MCF 10A (cell line): ENCODE results near the gene IGFLR1. TPM values are rescaled to one million over a fixed set of nuclear protein-coding genes. Genes with fewer than 3 reads are reported as not detected.
"Not testable (repeated sequence)": the region's sequence is repeated elsewhere in the genome, so short reads cannot be mapped to it uniquely, and the experiment has no call there.

Experiments used
- BruUV-seq: library from RNA; stranded (reverse); fragments of 400-500 nt; replicated peaks from 2 replicates; lab custom pipeline; 2021; lab: Mats Ljungman, UMichigan
- CTCF ChIA-PET: fragments of 300-600 bp; sonication (Branson Sonifier 250); formaldehyde crosslinking; extraction: SDS; loops from one replicate; lab custom pipeline; 2021; ENCODE audit warnings: antibody characterized with exemption, inconsistent platforms; lab: Yijun Ruan, JAX
- POLR2A ChIA-PET: fragments of 300-600, 350-650 bp; sonication (Branson Sonifier 250); formaldehyde crosslinking; extraction: SDS; loops from one replicate; lab custom pipeline; 2020; ENCODE audit warnings: antibody characterized with exemption, inconsistent platforms; lab: Yijun Ruan, JAX
- DNase-seq: peaks from one replicate; pipeline ENCODE4 v3.0.0-alpha.2; 2018; ENCODE audit not compliant: unreplicated experiment
- H3K27ac Mint-ChIP-seq: one replicate; pipeline ENCODE4 v1.8.0; 2022; ENCODE audit warnings: mild to moderate bottlenecking, low read depth, mixed read lengths; ENCODE audit not compliant: unreplicated experiment
- H3K27me3 Mint-ChIP-seq: one replicate; pipeline ENCODE4 v1.8.0; 2022; ENCODE audit warnings: mixed read lengths; ENCODE audit not compliant: insufficient read depth, unreplicated experiment
- H3K36me3 Mint-ChIP-seq: one replicate; pipeline ENCODE4 v1.8.0; 2022; ENCODE audit warnings: mild to moderate bottlenecking, moderate library complexity, mixed read lengths; ENCODE audit not compliant: insufficient read depth, unreplicated experiment
- H3K4me1 Mint-ChIP-seq: one replicate; pipeline ENCODE4 v1.8.0; 2022; ENCODE audit warnings: mixed read lengths; ENCODE audit not compliant: insufficient read depth, unreplicated experiment
- H3K4me3 Mint-ChIP-seq: one replicate; pipeline ENCODE4 v1.8.0; 2022; ENCODE audit warnings: mild to moderate bottlenecking, moderate library complexity, mixed read lengths; ENCODE audit not compliant: unreplicated experiment
- H3K9me3 Mint-ChIP-seq: one replicate; pipeline ENCODE4 v1.8.0; 2022; ENCODE audit warnings: mixed read lengths; ENCODE audit not compliant: unreplicated experiment
- intact Hi-C: fragments of 100-400 bp; cut with micrococcal nuclease; formaldehyde crosslinking; loops from 2 replicates; pipeline ENCODE4 v1.14.1; 2022
- total RNA-seq: library from RNA; stranded (reverse); gene quantifications from 2 replicates; pipeline ENCODE4 v1.2.3, GENCODE V29; 2022
- TF ChIP-seq, protein P1 (sequence below): fragments of 200-600 bp; IDR thresholded peaks from one replicate; pipeline ENCODE4 v1.8.0; 2022; ENCODE audit warnings: antibody characterized with exemption, mild to moderate bottlenecking; ENCODE audit not compliant: unreplicated experiment

IGFLR1 gene
- total RNA-seq, 1 experiment from 2014 or later = 4.2 TPM

DNA sequence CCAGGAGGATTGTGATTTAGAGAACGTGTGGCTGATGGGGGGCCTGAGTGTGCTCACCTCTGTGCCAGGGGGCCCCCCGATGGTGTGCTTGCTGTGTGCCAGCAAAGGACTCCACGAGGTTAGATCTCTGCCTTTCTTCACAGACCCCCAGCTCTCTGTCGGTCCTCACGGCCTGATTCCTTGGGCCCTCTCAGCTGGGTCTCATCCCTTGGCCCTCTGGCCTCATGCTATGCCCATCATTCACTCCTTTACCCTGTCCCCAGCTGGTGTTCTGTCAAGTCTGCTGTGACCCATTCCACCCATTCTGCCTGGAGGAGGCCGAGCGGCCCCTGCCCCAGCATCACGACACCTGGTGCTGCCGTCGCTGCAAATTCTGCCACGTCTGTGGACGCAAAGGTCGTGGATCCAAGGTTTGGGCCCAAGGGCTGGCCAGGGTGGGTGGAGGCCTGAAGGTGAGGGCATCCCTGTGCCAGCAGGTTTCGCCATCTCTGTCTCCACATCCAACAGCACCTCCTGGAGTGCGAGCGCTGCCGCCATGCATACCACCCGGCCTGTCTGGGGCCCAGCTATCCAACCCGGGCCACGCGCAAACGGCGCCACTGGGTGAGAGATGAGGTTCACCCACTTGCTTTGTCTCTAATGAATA is 16.9 kb downstream of the IGFLR1 start:
- intact Hi-C loops = no loop called here
- DNase-seq = no peak
- CTCF ChIA-PET = no interaction called here
- Mint-ChIP-seq H3K27ac (peak overlapping the region; percentile 53), H3K4me1 (peaks cover under 1% of the 10 kb centered on the region), H3K4me3 (no peak overlapping the region), H3K9me3 (no peaks in the 10 kb centered on the region), H3K27me3 (no peaks in the 10 kb centered on the region), H3K36me3 (peaks cover 93% of the 10 kb centered on the region)
- TF ChIP-seq, protein P1, sequence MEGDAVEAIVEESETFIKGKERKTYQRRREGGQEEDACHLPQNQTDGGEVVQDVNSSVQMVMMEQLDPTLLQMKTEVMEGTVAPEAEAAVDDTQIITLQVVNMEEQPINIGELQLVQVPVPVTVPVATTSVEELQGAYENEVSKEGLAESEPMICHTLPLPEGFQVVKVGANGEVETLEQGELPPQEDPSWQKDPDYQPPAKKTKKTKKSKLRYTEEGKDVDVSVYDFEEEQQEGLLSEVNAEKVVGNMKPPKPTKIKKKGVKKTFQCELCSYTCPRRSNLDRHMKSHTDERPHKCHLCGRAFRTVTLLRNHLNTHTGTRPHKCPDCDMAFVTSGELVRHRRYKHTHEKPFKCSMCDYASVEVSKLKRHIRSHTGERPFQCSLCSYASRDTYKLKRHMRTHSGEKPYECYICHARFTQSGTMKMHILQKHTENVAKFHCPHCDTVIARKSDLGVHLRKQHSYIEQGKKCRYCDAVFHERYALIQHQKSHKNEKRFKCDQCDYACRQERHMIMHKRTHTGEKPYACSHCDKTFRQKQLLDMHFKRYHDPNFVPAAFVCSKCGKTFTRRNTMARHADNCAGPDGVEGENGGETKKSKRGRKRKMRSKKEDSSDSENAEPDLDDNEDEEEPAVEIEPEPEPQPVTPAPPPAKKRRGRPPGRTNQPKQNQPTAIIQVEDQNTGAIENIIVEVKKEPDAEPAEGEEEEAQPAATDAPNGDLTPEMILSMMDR = no peak
- BruUV-seq = no TSS peak
- POLR2A ChIA-PET = no interaction called here

DNA sequence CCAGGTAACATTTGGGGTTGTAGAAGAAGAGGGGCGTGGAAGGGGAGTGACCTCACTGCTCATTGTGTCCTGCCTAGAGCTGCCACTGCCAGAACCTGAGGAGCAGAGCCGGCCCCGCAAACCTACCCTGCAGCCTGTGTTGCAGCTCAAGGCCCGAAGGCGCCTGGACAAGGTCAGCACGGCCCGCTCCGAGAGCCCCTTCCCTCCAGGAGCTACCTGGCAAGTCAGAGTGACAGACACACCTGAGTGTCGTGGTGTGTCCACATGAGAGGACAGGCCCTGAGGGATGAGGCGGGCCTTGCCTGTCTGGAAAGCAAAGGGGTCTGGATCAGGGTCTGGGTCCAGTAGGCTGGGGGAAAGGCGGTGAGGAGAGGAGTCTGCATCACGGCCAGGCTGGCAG is 17.7 kb downstream of the IGFLR1 start:
- Mint-ChIP-seq H3K4me1 (peaks cover 7% of the 10 kb centered on the region), H3K27me3 (no peaks in the 10 kb centered on the region), H3K36me3 (peaks cover 92% of the 10 kb centered on the region), H3K27ac (no peak overlapping the region), H3K4me3 (no peak overlapping the region), H3K9me3 (no peaks in the 10 kb centered on the region)
- intact Hi-C loops = no loop called here
- DNase-seq = no peak
- TF ChIP-seq, protein P1 = no peak
- POLR2A ChIA-PET = no interaction called here
- CTCF ChIA-PET = no interaction called here
- BruUV-seq = no TSS peak

DNA sequence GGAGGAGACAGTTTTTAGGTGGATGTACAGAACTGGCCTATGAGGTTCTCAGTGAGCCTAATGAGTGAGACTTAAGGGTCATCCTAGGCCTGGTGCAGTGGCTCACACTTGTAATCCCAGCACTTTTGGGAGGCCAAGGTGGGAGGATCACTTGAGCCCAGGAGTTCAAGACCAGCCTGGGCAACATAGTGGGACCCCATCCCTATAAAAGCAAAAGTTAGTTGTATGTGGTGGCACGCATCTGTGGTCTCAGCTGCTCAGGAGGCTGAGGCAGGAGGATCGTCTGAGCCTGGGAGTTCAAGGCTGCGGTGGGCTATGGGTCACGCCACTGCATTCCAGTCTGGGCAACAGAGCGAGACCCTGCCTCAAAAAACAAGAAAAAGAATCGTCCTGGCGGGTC is 18.1 kb downstream of the IGFLR1 start:
- POLR2A ChIA-PET, H3K9me3 Mint-ChIP-seq: not testable (repeated sequence)

DNA sequence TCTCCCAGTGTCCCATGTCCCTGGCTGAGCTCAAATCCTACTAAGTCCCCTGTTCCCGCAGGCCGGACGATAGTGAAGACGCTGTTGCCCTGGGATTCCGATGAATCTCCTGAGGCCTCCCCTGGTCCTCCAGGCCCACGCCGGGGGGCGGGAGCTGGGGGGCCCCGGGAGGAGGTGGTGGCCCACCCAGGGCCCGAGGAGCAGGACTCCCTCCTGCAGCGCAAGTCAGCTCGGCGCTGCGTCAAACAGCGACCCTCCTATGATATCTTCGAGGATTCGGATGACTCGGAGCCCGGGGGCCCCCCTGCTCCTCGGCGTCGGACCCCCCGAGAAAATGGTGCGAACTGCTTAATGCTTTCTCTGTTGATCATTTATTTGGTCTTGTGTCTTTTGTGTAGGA is 18.6 kb downstream of the IGFLR1 start:
- Mint-ChIP-seq H3K27ac (no peak overlapping the region), H3K36me3 (peaks cover 83% of the 10 kb centered on the region), H3K9me3 (no peaks in the 10 kb centered on the region), H3K27me3 (no peaks in the 10 kb centered on the region), H3K4me3 (no peak overlapping the region), H3K4me1 (peaks cover 11% of the 10 kb centered on the region)
- BruUV-seq = no TSS peak
- TF ChIP-seq, protein P1 = no peak
- DNase-seq = no peak
- intact Hi-C loops = no loop called here
- POLR2A ChIA-PET = interaction anchor here (0.7 kb wide), 1 partner anchor 17 kb away, joined by 3 read pairs; no protein-coding TSS in a partner anchor
- CTCF ChIA-PET = interaction anchor here (0.6 to 0.8 kb wide), 3 partner anchors 64 to 207 kb away, joined by 4 read pairs; no protein-coding TSS in a partner anchor

More for the DNA sequence above, 18.1 kb downstream of the IGFLR1 start:
- peaks cover 88% of the 10 kb centered on the region for H3K36me3 Mint-ChIP-seq
- peaks cover 11% of the 10 kb centered on the region for H3K4me1 Mint-ChIP-seq
- H3K4me3 Mint-ChIP-seq, DNase-seq, BruUV-seq, H3K27me3 Mint-ChIP-seq, H3K27ac Mint-ChIP-seq, intact Hi-C loops: not testable (repeated sequence)
- CTCF ChIA-PET = interaction anchor here (0.6 to 0.8 kb wide), 2 partner anchors 176 to 207 kb away, joined by 4 read pairs; no protein-coding TSS in a partner anchor
